DOHH2 (cell line): ENCODE data around the gene STIP1.

ENCODE experiments used
- H3F3A ChIP-seq: fragments of 200-600 bp; sonication (generic), shearing (Covaris generic); 2 replicates; pipeline ENCODE4 v1.6.0; 2016; ENCODE audit warnings: antibody characterized with exemption, mild to moderate bottlenecking; ENCODE audit not compliant: control insufficient read depth, insufficient read depth
- H3K27ac ChIP-seq: fragments of 200-600 bp; sonication (generic); 2 replicates; pipeline ENCODE4 v1.5.1; 2014; ENCODE audit warnings: low read depth, mild to moderate bottlenecking, low read length, moderate library complexity
- H3K27me3 ChIP-seq: fragments of 200-600 bp; sonication (generic); 2 replicates; pipeline ENCODE4 v1.6.1; 2014; ENCODE audit warnings: mild to moderate bottlenecking, low read length, mixed read lengths; ENCODE audit not compliant: control insufficient read depth
- H3K36me3 ChIP-seq: fragments of 200-600 bp; sonication (generic); 2 replicates; pipeline ENCODE4 v1.6.1; 2014; ENCODE audit warnings: mild to moderate bottlenecking, low read length, moderate library complexity, mixed read lengths; ENCODE audit not compliant: control insufficient read depth
- H3K4me1 ChIP-seq: fragments of 200-600 bp; sonication (generic); 2 replicates; pipeline ENCODE4 v1.6.1; 2014; ENCODE audit warnings: mild to moderate bottlenecking, low read length, mixed read lengths; ENCODE audit not compliant: control insufficient read depth
- H3K4me2 ChIP-seq: fragments of 200-600 bp; sonication (generic); 2 replicates; pipeline ENCODE4 v1.6.0; 2014; ENCODE audit warnings: mild to moderate bottlenecking, low read length, moderate library complexity
- H3K4me3 ChIP-seq: fragments of 200-600 bp; sonication (generic); 2 replicates; pipeline ENCODE4 v1.5.1; 2014; ENCODE audit warnings: mild to moderate bottlenecking, low read length, mixed read lengths
- H3K79me2 ChIP-seq: fragments of 200-600 bp; sonication (generic); 2 replicates; pipeline ENCODE4 v1.6.1; 2014; ENCODE audit warnings: mild to moderate bottlenecking, low read length, mixed read lengths; ENCODE audit not compliant: control insufficient read depth
- H3K9me2 ChIP-seq: fragments of 200-600 bp; sonication (generic); replicated peaks from 2 replicates; pipeline ENCODE4 v1.6.1; 2014; ENCODE audit warnings: mild to moderate bottlenecking, low read length, mixed read lengths; ENCODE audit not compliant: control insufficient read depth
- H3K9me3 ChIP-seq: fragments of 200-600 bp; sonication (generic); 2 replicates; pipeline ENCODE4 v1.6.1; 2014; ENCODE audit warnings: antibody characterized with exemption, low read length, mixed read lengths; ENCODE audit not compliant: control insufficient read depth, insufficient read depth
- H4K20me1 ChIP-seq: fragments of 200-600 bp; sonication (generic); 2 replicates; pipeline ENCODE4 v1.6.0; 2014; ENCODE audit warnings: low read depth, mild to moderate bottlenecking, antibody characterized with exemption, low read length, moderate library complexity; ENCODE audit not compliant: control insufficient read depth, insufficient read depth
- CTCF ChIP-seq: fragments of 200-600 bp; sonication (generic); IDR thresholded peaks from one replicate; pipeline ENCODE4 v1.5.1; 2014; ENCODE audit warnings: antibody characterized with exemption, mild to moderate bottlenecking, low read depth, low read length; ENCODE audit not compliant: poor library complexity, severe bottlenecking
- EZH2phosphoT487 ChIP-seq: fragments of 200-600 bp; sonication (generic); IDR thresholded peaks from 2 replicates; pipeline ENCODE4 v1.6.1; 2017; ENCODE audit warnings: borderline replicate concordance, mild to moderate bottlenecking, antibody characterized with exemption, low read length, moderate library complexity, mixed read lengths

The STIP1 gene

GRCh38 chr11:64181506-64182411 lies 4.2 kb upstream of the STIP1 start:
- peaks cover 49% of the 10 kb centered on the region for H3K79me2 ChIP-seq
- peaks cover 3% of the 10 kb centered on the region; the same call in 1 of the 2 replicates for H3K36me3 ChIP-seq
- peak overlapping the region; percentile 60 for H3K4me3 ChIP-seq
- no peak for TF ChIP-seq CTCF
- no peak for TF ChIP-seq EZH2phosphoT487
- H3F3A ChIP-seq, result peaks cover 5% of the 10 kb centered on the region
- H3K9me2 ChIP-seq, result no peaks in the 10 kb centered on the region
- no peaks in the 10 kb centered on the region for H3K9me3 ChIP-seq
- H3K4me2 ChIP-seq, result peak overlapping the region; percentile 83
- peaks cover 49% of the 10 kb centered on the region for H3K4me1 ChIP-seq
- 0 out of 2 replicates have a peak, but pooled peaks cover 6% of the 10 kb centered on the region for H4K20me1 ChIP-seq
- peak overlapping the region; percentile 14 for H3K27ac ChIP-seq
- no peaks in the 10 kb centered on the region for H3K27me3 ChIP-seq

GRCh38 chr11:64183890-64184289 lies 2.1 kb upstream of the STIP1 start:
- Histone ChIP-seq H4K20me1 (0 out of 2 replicates have a peak, but pooled peaks cover 10% of the 10 kb centered on the region), H3K4me3 (peak overlapping the region; percentile 95), H3K79me2 (peaks cover 49% of the 10 kb centered on the region), H3K4me2 (peak overlapping the region; percentile 89), H3K27ac (no peak overlapping the region), H3K9me3 (no peaks in the 10 kb centered on the region), H3K4me1 (peaks cover 39% of the 10 kb centered on the region), H3K9me2 (no peaks in the 10 kb centered on the region), H3F3A (no peaks in the 10 kb centered on the region; the same call in 1 of the 2 replicates), H3K36me3 (peaks cover 10% of the 10 kb centered on the region), H3K27me3 (no peaks in the 10 kb centered on the region)
- no peak for TF ChIP-seq EZH2phosphoT487
- no peak for TF ChIP-seq CTCF

- peaks cover 49% of the 10 kb centered on the region for H3K79me2 ChIP-seq
- no peaks in the 10 kb centered on the region for H3K9me2 ChIP-seq
- H3K36me3 ChIP-seq, result peaks cover 16% of the 10 kb centered on the region
- no peaks in the 10 kb centered on the region for H3K27me3 ChIP-seq
- peak overlapping the region; percentile 95 for H3K4me3 ChIP-seq
- H3F3A ChIP-seq, result no peaks in the 10 kb centered on the region; the same call in 1 of the 2 replicates
- TF ChIP-seq CTCF (no peak), EZH2phosphoT487 (no peak)
- H3K4me1 ChIP-seq, result peaks cover 39% of the 10 kb centered on the region
- H3K9me3 ChIP-seq, result no peaks in the 10 kb centered on the region
- peaks cover 18% of the 10 kb centered on the region; the same call in 1 of the 2 replicates for H4K20me1 ChIP-seq
- peak overlapping the region; percentile 89 for H3K4me2 ChIP-seq
- peak overlapping the region; percentile 49 for H3K27ac ChIP-seq
Observed at GRCh38 chr11:64185175-64185692, 737 bp upstream of the STIP1 start.
